Vagina (tissue), 2 donors: ENCODE measurements around the gene POLN.

Experiments
- CTCF ChIP-seq, 3 experiments: fragments of 450-650 bp in 2 of 3; fragments of 200-600 bp in 1 of 3; sonication (generic) in 1 of 3; IDR thresholded peaks; one replicate each; pipeline ENCODE4 v1.5.1; 2017 to 2019; ENCODE audit warnings: antibody characterized with exemption in 3 of 3, mild to moderate bottlenecking in 2 of 3, moderate library complexity in 2 of 3
- POLR2AphosphoS5 ChIP-seq, 2 donors: sonication (generic); formaldehyde crosslinking; IDR thresholded peaks; one replicate each; pipeline ENCODE4 v1.9.0; 2017; ENCODE audit warnings: antibody characterized with exemption in 2 of 2, mild to moderate bottlenecking in 2 of 2, low read depth in 1 of 2; ENCODE audit not compliant: insufficient read depth in 1 of 2

- TF ChIP-seq CTCF (IDR thresholded peaks at IDR 0.05): no peak
- TF ChIP-seq POLR2AphosphoS5 (IDR thresholded peaks at IDR 0.05; ENCODE audit: insufficient read depth in 1 of 2, low read depth in 1 of 2): no peak
Measured at GRCh38 chr4:2285613-2286381, 43.9 kb upstream of the POLN start.
